Pancreas (tissue), 10 donors: ENCODE results near the gene NELFB. TPM values are rescaled to one million over a fixed set of nuclear protein-coding genes. Genes with fewer than 3 reads are reported as not detected.

Experiments
- ATAC-seq, 4 donors: fragments of 200-7000 bp; cut with Tn5 transposase; one replicate each; pipeline versions ENCODE4 v1.8.0 to v1.9.1; 2020; ENCODE audit warnings: mild to moderate bottlenecking in 4 of 4, moderate library complexity in 4 of 4
- DNase-seq, 6 donors: peaks; one replicate each; pipeline ENCODE4 v3.0.0-alpha.2; 2020
- FAIRE-seq: peaks from 2 replicates; lab custom pipeline; 2012; peaks lifted over from hg19 to GRCh38; lab: Jason Lieb, UNC
- H3K27ac ChIP-seq, 4 donors: fragments of 200-600 bp; sonication (generic); 1 replicate in 3 of 4; 2 replicates in 1 of 4; pipeline versions ENCODE4 v1.5.0 to v1.8.0; 2020
- H3K27me3 ChIP-seq, 4 donors: fragments of 200-600 bp; one replicate each; pipeline ENCODE4 v1.8.0; 2021
- H3K36me3 ChIP-seq, 3 donors: fragments of 200-600 bp; sonication (generic) in 1 of 3; one replicate each; pipeline versions ENCODE4 v1.5.0 to v1.8.0; 2020 to 2021
- H3K4me1 ChIP-seq, 3 donors: fragments of 200-600 bp; one replicate each; pipeline ENCODE4 v1.8.0; 2021
- H3K4me3 ChIP-seq, 4 donors: fragments of 200-600 bp; sonication (generic) in 2 of 4; one replicate each; pipeline versions ENCODE4 v1.5.0 to v1.8.0; 2020 to 2021
- H3K9me3 ChIP-seq, 4 donors: fragments of 200-600 bp; one replicate each; pipeline ENCODE4 v1.8.0; 2021
- WGBS, 2 donors: extraction: QIAGEN DNeasy Blood & Tissue Kit; methylation state at CpG; one replicate each; pipeline ENCODE4 v1.1.7; 2013; 5-methylcytosine and 5-hydroxymethylcytosine counted together
- intact Hi-C, 3 donors: fragments of 100-400 bp; cut with DNase I; formaldehyde crosslinking; loops; one replicate each; pipeline versions ENCODE4 v1.11.1 to v1.14.2; 2022
- polyA plus RNA-seq, 2 donors: library from polyadenylated mRNA; stranded (reverse); fragments of 200-250 nt; gene quantifications; one replicate each; pipeline ENCODE4 v1.2.3, GENCODE V29; 2013
- total RNA-seq, 6 donors: library from RNA; stranded (reverse); fragmentation: NEBNext Ultra II Directional in 4 of 6; extraction: Animal tissue kit (Norgen Biotek cat#: 25700) in 4 of 6; gene quantifications; one replicate each; pipeline versions ENCODE4 v1.2.1 to v1.2.4, GENCODE V29; 2021 to 2023
- TF ChIP-seq, protein P1 (sequence below), 4 donors: fragments of 200-600 bp; sonication (generic) in 3 of 4; IDR thresholded peaks; one replicate each; pipeline versions ENCODE4 v1.5.0 to v1.8.0; 2021; ENCODE audit warnings: antibody characterized with exemption in 4 of 4
- donor health status: healthy with polysubstance abuse.
- donor health status: DM: no; HTN: no; CAD: no; lungs with moderate emphysema.
- donor health status: DM: no; HTN: no; CAD: no.
- donor health status: control.
- donor health status: control.
- donor health status: Bipolar disorder and iron deficiency.
- donor health status: DM: yes; HTN: yes; CAD: no.
- donor health status: DM: no; HTN: no; CAD: no.
- donor health status: DM: no; HTN: no; CAD: no.
- donor health status: DM: yes; HTN: yes; CAD: no.

The NELFB gene
- total and polyA plus RNA-seq, 8 donors, result 22.3 to 34.2 (median 29.5) TPM

DNA sequence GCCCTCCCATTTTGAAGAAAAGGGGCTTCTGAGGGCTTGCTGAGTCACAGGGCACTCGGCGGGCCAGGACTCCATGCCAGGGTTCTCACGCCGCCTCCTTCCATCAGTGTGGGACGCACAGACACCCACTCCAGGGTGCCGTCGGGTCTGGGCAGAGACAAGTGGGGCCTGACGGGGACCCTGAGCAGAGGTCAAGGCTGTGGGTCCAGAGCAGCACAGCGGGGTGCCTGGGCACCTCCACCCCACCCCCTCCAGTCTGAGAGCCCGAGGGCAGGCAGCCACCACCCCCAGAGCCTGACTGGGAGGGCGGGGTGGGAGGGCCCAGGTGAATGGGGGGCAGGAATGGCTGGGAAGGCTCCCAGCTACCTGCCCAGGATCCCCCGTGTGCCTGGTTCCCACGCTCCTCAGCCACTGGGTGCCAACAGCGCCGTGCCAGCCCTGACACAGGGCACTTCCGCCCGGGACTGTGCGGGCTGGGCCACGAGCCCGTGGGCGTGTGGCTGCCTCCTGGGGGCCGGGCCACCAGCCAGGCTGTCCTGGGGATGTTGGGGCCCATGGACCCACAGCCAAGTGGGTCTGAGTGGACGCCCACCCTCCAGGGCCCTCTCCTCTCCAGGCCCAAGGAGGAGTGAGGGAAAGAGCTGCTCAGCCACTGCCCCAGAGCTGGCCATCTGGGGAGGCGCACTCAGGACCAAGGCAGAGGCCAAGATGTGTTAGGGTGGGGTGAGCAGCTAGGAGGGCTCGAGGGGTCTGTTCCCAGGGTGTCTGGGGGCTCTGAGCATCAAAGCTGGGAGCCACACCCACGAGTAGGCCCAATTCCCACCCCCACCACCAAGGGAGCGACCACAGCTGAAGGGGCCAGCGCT lies 57.1 kb downstream of the NELFB start:
- Histone ChIP-seq H3K27ac (peak overlapping the region; percentile 91 to 99 (median 96)), H3K36me3 (no peaks in the 10 kb centered on the region), H3K9me3 (no peaks in the 10 kb centered on the region), H3K27me3 (no peaks in the 10 kb centered on the region), H3K4me3 (peak overlapping the region in 2 of 4 donors; percentile 2 to 27), H3K4me1 (peaks cover 54 to 60% (median 58%) of the 10 kb centered on the region in 3 donors)
- ATAC-seq, result peak; percentile 51 to 60 (median 57)
- no peak for FAIRE-seq
- peak; percentile 87 to 94 (median 90) for DNase-seq
- intact Hi-C loops, result no loop called here
- 21 to 23% methylated on average over 23 to 28 of the region's 28 CpGs for WGBS, 2 donors
- TF ChIP-seq, protein P1, sequence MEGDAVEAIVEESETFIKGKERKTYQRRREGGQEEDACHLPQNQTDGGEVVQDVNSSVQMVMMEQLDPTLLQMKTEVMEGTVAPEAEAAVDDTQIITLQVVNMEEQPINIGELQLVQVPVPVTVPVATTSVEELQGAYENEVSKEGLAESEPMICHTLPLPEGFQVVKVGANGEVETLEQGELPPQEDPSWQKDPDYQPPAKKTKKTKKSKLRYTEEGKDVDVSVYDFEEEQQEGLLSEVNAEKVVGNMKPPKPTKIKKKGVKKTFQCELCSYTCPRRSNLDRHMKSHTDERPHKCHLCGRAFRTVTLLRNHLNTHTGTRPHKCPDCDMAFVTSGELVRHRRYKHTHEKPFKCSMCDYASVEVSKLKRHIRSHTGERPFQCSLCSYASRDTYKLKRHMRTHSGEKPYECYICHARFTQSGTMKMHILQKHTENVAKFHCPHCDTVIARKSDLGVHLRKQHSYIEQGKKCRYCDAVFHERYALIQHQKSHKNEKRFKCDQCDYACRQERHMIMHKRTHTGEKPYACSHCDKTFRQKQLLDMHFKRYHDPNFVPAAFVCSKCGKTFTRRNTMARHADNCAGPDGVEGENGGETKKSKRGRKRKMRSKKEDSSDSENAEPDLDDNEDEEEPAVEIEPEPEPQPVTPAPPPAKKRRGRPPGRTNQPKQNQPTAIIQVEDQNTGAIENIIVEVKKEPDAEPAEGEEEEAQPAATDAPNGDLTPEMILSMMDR (IDR thresholded peaks at IDR 0.05), result no peak

DNA sequence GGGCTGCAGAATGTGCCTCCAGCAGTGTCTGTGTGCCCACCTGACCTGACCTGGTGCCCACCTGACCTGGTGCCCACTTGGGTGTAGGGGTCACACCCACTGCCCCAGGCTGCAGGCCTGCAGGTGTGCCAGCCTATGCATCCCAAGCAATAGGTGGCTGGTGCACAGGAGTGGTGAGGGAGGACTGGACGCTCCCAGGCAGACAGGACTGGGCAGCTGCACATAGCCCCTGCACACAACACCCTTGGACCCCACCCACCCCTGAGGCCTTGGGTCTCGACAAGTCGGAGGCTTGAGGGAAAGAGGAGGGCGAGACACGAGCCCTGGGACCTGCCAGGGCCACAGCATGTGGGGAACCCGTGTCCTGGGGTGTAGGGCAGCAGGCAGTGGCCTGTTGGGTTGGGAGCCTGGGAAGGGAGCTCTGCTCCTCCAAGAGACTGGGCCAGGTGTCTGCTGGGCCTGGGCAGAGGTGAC lies 57.8 kb downstream of the NELFB start:
- WGBS, 2 donors, result 75% methylated on average over 6 of the region's 6 CpGs
- DNase-seq (peak in 5 of 6 donors; percentile 38 to 84 (median 57)), ATAC-seq (no peak), FAIRE-seq (no peak)
- intact Hi-C loops, result no loop called here
- H3K4me3 ChIP-seq, result no peak overlapping the region
- TF ChIP-seq, protein P1 (IDR thresholded peaks at IDR 0.05), result no peak
- H3K27me3 ChIP-seq, result no peaks in the 10 kb centered on the region
- H3K36me3 ChIP-seq, result no peaks in the 10 kb centered on the region
- peaks cover 48 to 54% (median 52%) of the 10 kb centered on the region in 3 donors for H3K4me1 ChIP-seq
- no peaks in the 10 kb centered on the region for H3K9me3 ChIP-seq
- peak overlapping the region; percentile 91 to 99 (median 96) for H3K27ac ChIP-seq

DNA sequence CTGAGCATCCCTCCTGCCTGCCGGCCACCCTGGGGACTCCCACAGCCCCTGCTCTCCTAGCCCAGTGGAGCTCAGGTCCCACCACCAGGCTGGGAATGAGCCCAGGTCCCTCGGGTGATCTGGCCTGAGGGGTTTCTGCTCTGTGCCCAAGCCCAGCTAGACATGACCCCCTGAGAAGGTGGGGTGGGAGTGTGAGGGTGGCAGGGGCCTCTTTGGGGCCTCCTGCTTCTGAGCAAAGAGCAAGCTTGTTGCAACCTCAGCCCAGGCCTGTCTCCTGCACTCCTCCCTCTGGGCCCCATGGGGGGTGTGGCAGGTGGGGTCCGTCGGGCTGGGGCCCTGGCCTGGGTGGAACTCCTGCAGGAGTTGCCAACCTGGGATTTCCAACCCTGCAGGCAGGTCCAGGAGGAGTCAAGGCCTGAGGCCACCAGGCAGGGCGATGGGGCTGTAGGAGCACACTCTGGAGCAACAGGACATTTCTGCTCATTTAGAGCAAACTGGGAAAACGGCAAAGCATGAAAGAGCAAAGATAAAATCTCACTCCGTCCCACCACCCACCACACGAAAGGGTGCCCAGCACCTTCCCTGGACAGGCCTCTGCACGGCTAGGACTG lies 58.3 kb downstream of the NELFB start:
- DNase-seq (peak in 5 of 6 donors; percentile 19 to 80 (median 54)), ATAC-seq (no peak), FAIRE-seq (no peak)
- no peak overlapping the region for H3K4me3 ChIP-seq
- no peaks in the 10 kb centered on the region for H3K9me3 ChIP-seq
- H3K4me1 ChIP-seq, result peaks cover 43 to 51% (median 48%) of the 10 kb centered on the region in 3 donors
- 68 to 77% methylated on average over 9 of the region's 9 CpGs for WGBS, 2 donors
- H3K27ac ChIP-seq, result peak overlapping the region in 3 of 4 donors; percentile 94 to 99 (median 97)
- H3K36me3 ChIP-seq, result no peaks in the 10 kb centered on the region
- H3K27me3 ChIP-seq, result no peaks in the 10 kb centered on the region
- intact Hi-C loops, result no loop called here
- TF ChIP-seq, protein P1 (IDR thresholded peaks at IDR 0.05), result no peak

DNA sequence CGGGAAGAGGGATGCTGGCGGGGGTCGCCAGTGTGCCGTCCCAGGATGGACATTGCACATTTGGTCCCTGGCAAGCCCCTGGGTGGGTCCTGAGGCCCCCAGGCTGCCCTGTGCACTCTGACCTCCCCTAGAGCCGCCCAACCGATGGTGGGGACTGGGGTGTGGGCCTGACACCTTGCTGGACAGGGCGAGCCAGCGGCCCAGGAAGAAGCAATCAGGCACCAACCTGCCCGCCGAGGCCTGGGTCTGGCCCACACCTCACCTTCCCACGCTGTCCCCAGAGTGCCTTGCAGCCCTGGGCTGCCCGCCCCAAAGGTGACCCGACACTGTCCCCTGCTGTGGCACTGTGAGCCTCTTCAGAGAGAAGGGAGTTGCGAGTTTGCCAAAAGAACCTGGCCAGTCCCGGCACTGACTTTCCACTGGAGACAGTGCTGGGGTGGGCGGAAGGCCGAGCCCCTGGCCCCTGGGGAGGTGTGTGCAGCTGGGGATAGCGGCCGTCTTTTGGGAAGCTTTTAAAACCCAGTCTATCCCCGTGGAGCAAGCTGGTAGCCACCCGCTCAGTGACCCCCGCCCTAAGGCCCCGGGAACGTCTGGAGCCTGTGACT lies 58.9 kb downstream of the NELFB start:
- DNase-seq, result peak; percentile 15 to 83 (median 52)
- ATAC-seq, result no peak
- Histone ChIP-seq H3K9me3 (no peaks in the 10 kb centered on the region), H3K4me1 (peaks cover 43 to 46% (median 44%) of the 10 kb centered on the region in 3 donors), H3K27ac (peak overlapping the region in 2 of 4 donors; percentile 30 to 94), H3K27me3 (no peaks in the 10 kb centered on the region), H3K4me3 (no peak overlapping the region), H3K36me3 (no peaks in the 10 kb centered on the region)
- no peak for FAIRE-seq
- WGBS, 2 donors, result 69 to 77% methylated on average over 24 of the region's 24 CpGs
- TF ChIP-seq, protein P1 (IDR thresholded peaks at IDR 0.05), result no peak
- intact Hi-C loops, result no loop called here
